Measurements from ENCODE around the gene ATF7IP2. TPM values are rescaled to one million over a fixed set of nuclear protein-coding genes. Genes with fewer than 3 reads are reported as not detected.
A peak's percentile ranks its signal among the peaks of the same experiment; 100 is the strongest.
"Not testable (repeated sequence)": the region's sequence is repeated elsewhere in the genome, so short reads cannot be mapped to it uniquely, and the experiment has no call there.

Gene ATF7IP2, protein sequence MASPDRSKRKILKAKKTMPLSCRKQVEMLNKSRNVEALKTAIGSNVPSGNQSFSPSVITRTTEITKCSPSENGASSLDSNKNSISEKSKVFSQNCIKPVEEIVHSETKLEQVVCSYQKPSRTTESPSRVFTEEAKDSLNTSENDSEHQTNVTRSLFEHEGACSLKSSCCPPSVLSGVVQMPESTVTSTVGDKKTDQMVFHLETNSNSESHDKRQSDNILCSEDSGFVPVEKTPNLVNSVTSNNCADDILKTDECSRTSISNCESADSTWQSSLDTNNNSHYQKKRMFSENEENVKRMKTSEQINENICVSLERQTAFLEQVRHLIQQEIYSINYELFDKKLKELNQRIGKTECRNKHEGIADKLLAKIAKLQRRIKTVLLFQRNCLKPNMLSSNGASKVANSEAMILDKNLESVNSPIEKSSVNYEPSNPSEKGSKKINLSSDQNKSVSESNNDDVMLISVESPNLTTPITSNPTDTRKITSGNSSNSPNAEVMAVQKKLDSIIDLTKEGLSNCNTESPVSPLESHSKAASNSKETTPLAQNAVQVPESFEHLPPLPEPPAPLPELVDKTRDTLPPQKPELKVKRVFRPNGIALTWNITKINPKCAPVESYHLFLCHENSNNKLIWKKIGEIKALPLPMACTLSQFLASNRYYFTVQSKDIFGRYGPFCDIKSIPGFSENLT
- total RNA-seq (10 to 100 TPM in 1 of 2 donors, 1 to 10 TPM in 1; 9.6 to 15.5 TPM), polyA plus RNA-seq (10 to 100 TPM in 1 of 2 donors, 1 to 10 TPM in 1; 4.9 to 21.2 TPM)
- long read RNA-seq, donor 1, partial matches to known transcripts: 0 of 14 reads
- long read RNA-seq, donor 1, other reads (novel, unspliced or antisense): 11 of 14 reads
- long read RNA-seq, donor 2, partial matches to known transcripts: 0 of 16 reads
- long read RNA-seq, donor 2, other reads (novel, unspliced or antisense): 15 of 16 reads

DNA sequence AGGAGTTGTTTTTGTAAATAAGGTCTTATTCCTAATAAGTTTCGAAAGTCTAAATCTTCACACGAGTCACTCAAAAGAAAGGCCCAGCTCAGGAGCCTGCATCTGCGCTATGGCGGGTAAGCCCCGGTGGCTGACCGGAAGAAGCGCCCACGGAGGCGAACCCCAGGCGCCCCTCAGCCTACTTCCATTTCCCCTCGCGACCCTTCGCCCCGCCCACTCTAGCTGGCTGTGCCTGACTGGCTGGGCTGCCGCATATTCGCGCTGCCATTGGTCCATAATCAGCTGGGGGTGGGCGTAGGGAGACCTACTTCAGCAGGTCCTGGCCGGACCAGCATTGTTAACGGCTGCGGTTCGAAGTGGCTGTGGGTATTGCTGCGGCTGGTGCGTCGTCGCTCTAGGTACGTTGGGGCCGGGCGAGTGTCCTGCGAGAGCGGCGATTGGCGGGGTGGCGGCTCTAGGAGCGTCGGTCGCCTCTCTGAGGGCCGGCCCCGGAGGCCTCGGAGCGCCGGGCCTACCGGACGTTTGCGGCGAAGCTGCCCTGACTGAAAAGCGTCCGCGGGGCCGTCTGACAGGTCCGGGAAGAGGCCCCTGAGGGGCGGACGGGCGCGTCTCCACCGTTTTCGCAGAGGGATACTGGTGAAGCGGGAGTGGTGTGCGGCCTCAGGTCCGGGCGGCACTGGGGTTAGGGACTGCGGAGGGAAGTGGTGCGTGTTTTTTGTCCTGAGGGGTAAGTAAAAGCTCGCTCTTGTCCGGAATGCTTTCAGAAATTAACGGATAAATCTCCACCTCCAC lies at the start of gene ATF7IP2:
ATF7IP2 (plus strand) TSS at position 337 of the 792 bp plus-strand sequence. CDS start 44,560 bp downstream, outside the sequence.
- DNase-seq (peak; percentile 94), ATAC-seq (ENCODE audit: low FRiP score) (peak; percentile 93)
- intact Hi-C loops (cut with DNase I): no loop called here
- H3K9me3 ChIP-seq (ENCODE audit: control insufficient read depth, low read length): no peaks in the 10 kb centered on the region
- peak within 1 kb of the TSS; percentile 22 to 51 for H3K4me3 ChIP-seq (ENCODE audit: low read length in 2 of 2)
- no peak within 1 kb of the TSS for H3K27ac ChIP-seq (ENCODE audit: low read depth in 1 of 2, low read length in 2 of 2)
- 5% methylated on average over 66 of the region's 66 CpGs for WGBS, 2 donors
- no peaks in the 10 kb centered on the region for H3K27me3 ChIP-seq (ENCODE audit: control insufficient read depth in 1 of 2, insufficient read depth in 2 of 2, low read length in 1 of 2)
- no peaks in the 10 kb centered on the region for H3K4me1 ChIP-seq (ENCODE audit: control insufficient read depth in 1 of 2, insufficient read depth in 2 of 2, low read length in 2 of 2)
- peaks cover 0 to 3% of the 10 kb centered on the region in 2 donors for H3K36me3 ChIP-seq (ENCODE audit: control insufficient read depth in 1 of 2, insufficient read depth in 2 of 2, low read length in 1 of 2)

DNA sequence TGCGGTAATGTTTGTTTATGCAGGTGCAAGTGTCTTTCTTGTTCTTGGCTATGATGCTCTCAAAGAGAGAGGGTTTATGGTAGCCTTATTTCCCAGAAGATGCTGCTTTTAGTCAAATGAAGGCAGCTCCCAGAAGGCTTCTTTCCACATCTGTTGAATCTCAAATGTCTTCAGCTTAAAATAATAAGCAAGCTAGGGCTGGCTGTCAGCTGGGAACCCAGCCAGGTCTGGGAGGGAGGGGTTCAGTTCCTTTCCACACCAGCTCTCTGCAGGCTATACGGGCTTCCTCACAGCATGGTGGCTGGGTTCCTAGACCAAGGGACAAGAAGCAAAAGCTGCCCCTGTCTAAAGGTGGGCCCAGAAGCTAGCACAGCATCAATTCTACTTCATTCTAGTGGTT lies 47.4 kb upstream of the ATF7IP2 start:
- WGBS, 2 donors: 17 to 19% methylated on average over 2 of the region's 2 CpGs
- H3K9me3 ChIP-seq (ENCODE audit: control insufficient read depth, low read length): peaks cover 11% of the 10 kb centered on the region
- no peak for ATAC-seq (ENCODE audit: low FRiP score)
- H3K4me3 ChIP-seq (ENCODE audit: low read length in 2 of 2): no peak overlapping the region
- DNase-seq: no peak
- no peaks in the 10 kb centered on the region for H3K4me1 ChIP-seq (ENCODE audit: control insufficient read depth in 1 of 2, insufficient read depth in 2 of 2, low read length in 2 of 2)
- H3K27ac ChIP-seq (ENCODE audit: low read depth in 1 of 2, low read length in 2 of 2): no peak overlapping the region
- intact Hi-C loops (cut with DNase I): no loop called here
- H3K36me3 ChIP-seq (ENCODE audit: control insufficient read depth in 1 of 2, insufficient read depth in 2 of 2, low read length in 1 of 2): no peaks in the 10 kb centered on the region
- H3K27me3 ChIP-seq (ENCODE audit: control insufficient read depth in 1 of 2, insufficient read depth in 2 of 2, low read length in 1 of 2): no peaks in the 10 kb centered on the region

DNA sequence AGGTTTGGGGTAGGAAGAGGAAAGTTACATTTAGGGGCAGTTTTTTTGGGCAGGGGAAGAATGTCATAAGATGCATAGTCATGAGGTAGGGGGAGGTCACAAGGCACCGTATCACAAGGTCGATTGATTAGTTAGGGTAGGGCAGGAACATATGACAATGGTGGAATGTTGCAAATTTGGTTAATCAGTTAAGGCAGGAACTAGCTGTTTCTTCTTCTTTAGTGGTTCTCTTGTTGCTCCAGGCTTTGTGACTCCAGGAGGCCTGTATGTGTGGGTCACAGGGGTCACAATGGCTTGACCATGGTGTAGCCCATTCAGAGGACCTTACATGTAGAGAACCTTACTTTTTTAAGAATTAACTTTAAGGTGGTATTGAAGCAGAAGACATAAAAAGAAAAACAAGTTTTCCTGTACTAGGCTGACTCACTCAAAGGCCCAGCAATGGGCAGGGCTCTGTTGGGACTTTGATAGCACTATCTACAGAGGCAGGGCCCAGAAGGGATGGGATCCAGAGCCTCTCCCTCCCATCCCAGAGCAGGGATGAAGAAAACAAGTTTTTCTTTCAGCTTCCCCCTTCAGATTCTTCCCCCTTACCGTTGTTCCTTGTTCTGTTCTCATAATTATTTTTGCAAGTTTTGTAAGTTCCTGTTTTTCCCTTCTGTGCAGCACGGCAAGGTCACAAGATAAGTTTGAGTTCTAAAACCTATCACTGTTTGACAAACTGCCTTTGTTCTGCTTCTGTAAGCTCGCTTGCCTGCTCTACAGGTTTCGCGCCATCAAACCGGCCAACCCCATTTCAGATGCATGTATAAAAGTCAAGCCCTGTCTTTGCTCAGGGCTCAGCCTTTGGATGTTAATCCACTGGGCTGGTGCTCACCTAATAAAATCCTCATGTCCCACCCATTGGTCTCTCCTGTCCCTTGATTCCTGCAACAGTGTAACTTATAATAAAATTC lies 45.8 kb upstream of the ATF7IP2 start:
- 87 to 89% methylated on average over 8 of the region's 8 CpGs for WGBS, 2 donors
- H3K4me1 ChIP-seq (ENCODE audit: control insufficient read depth in 1 of 2, insufficient read depth in 2 of 2, low read length in 2 of 2): no peaks in the 10 kb centered on the region
- H3K36me3 ChIP-seq (ENCODE audit: control insufficient read depth in 1 of 2, insufficient read depth in 2 of 2, low read length in 1 of 2): no peaks in the 10 kb centered on the region
- H3K27me3 ChIP-seq (ENCODE audit: control insufficient read depth in 1 of 2, insufficient read depth in 2 of 2, low read length in 1 of 2): no peaks in the 10 kb centered on the region
- peaks cover 13% of the 10 kb centered on the region for H3K9me3 ChIP-seq (ENCODE audit: control insufficient read depth, low read length)
- no peak for ATAC-seq (ENCODE audit: low FRiP score)
- no peak for DNase-seq
- intact Hi-C loops (cut with DNase I): no loop called here
- no peak overlapping the region for H3K4me3 ChIP-seq (ENCODE audit: low read length in 2 of 2)
- H3K27ac ChIP-seq (ENCODE audit: low read depth in 1 of 2, low read length in 2 of 2): no peak overlapping the region

DNA sequence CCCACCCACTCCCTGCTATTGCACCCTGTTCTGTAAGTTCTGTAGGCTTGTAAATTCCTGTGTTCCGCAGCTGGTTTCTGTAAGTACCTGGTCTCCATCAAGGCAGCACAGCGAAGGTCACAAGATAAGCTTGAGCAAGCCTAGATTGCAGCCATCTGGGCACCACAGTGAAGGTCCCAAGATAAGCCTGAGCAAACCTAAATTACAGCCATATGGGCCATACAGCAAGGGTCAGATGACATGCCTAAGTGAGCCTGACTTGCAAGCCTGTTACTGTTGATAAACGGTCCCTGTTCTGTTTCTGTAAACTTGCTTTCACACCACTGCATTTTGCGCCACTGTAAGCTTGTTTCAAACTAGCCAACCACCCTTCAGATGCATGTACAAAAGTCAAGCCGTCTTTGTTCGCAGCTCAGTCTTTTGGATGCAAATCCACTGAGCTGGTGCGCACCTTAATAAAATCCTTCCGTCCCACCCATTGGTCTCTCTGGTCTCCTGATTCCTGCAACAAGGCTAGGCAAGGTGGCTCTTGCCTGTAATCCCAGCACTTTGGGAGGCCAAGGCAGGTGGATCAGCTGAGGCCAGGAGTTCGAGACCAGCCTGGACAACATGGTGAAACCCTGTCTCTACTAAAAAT lies 42.6 kb upstream of the ATF7IP2 start:
- intact Hi-C loops (cut with DNase I): no loop called here
- H3K36me3 ChIP-seq (ENCODE audit: control insufficient read depth in 1 of 2, insufficient read depth in 2 of 2, low read length in 1 of 2): no peaks in the 10 kb centered on the region
- DNase-seq (no peak), ATAC-seq (ENCODE audit: low FRiP score) (no peak)
- H3K4me3 ChIP-seq (ENCODE audit: low read length in 2 of 2): no peak overlapping the region
- no peaks in the 10 kb centered on the region for H3K27me3 ChIP-seq (ENCODE audit: control insufficient read depth in 1 of 2, insufficient read depth in 2 of 2, low read length in 1 of 2)
- no peak overlapping the region for H3K27ac ChIP-seq (ENCODE audit: low read depth in 1 of 2, low read length in 2 of 2)
- H3K4me1 ChIP-seq (ENCODE audit: control insufficient read depth in 1 of 2, insufficient read depth in 2 of 2, low read length in 2 of 2): no peaks in the 10 kb centered on the region
- WGBS, 2 donors: 68 to 78% methylated on average over 9 of the region's 9 CpGs
- H3K9me3 ChIP-seq (ENCODE audit: control insufficient read depth, low read length): peaks cover 13% of the 10 kb centered on the region

DNA sequence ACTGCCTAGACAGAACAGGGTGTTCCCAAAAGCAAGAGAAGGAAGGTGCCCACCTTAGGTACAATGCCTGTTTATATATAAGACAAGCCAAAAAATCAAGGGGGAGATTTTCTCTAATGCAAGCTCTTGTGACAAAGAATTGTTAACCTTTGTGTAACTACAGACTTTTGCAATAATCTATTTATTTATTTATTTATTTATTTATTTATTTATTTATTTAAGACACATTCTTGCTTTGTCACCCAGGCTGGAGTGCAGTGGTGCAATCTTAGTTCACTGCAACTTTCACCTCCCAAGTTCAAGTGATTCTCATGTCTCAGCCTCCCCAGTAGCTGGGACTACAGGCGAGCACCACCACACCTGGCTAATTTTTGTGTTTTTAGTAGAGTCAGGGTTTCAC lies 41.2 kb upstream of the ATF7IP2 start:
- H3K27me3 ChIP-seq (ENCODE audit: control insufficient read depth in 1 of 2, insufficient read depth in 2 of 2, low read length in 1 of 2); H3K27ac ChIP-seq (ENCODE audit: low read depth in 1 of 2, low read length in 2 of 2); H3K4me3 ChIP-seq (ENCODE audit: low read length in 2 of 2); H3K36me3 ChIP-seq (ENCODE audit: control insufficient read depth in 1 of 2, insufficient read depth in 2 of 2, low read length in 1 of 2); H3K4me1 ChIP-seq (ENCODE audit: control insufficient read depth in 1 of 2, insufficient read depth in 2 of 2, low read length in 2 of 2); intact Hi-C loops (cut with DNase I); ATAC-seq (ENCODE audit: low FRiP score); DNase-seq: not testable (repeated sequence)
- WGBS, 2 donors: 86 to 89% methylated on average over 1 of the region's 1 CpG
- peaks cover 12% of the 10 kb centered on the region for H3K9me3 ChIP-seq (ENCODE audit: control insufficient read depth, low read length)

DNA sequence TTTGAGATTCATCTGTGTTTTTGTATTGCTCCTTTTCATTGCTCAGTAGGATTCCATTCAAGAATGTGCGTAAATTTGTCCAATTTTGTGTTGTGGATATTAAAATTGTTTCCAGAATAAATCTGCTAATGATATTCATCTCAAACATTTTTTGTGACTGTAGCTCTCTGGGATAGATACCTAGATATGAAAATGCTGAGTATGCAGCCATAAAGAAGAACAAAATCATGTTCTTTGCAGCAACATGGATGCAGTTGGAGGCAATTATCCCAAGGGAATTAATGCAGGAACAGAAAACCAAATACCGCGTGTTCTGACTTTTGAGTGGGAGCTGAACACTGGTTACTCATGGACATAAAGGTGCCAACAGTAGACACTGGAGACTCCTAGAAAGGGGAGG lies 40.2 kb upstream of the ATF7IP2 start:
- no peaks in the 10 kb centered on the region for H3K27me3 ChIP-seq (ENCODE audit: control insufficient read depth in 1 of 2, insufficient read depth in 2 of 2, low read length in 1 of 2)
- no peaks in the 10 kb centered on the region for H3K4me1 ChIP-seq (ENCODE audit: control insufficient read depth in 1 of 2, insufficient read depth in 2 of 2, low read length in 2 of 2)
- no peaks in the 10 kb centered on the region for H3K36me3 ChIP-seq (ENCODE audit: control insufficient read depth in 1 of 2, insufficient read depth in 2 of 2, low read length in 1 of 2)
- H3K4me3 ChIP-seq (ENCODE audit: low read length in 2 of 2): no peak overlapping the region
- 93 to 94% methylated on average over 3 of the region's 3 CpGs for WGBS, 2 donors
- no peak overlapping the region for H3K27ac ChIP-seq (ENCODE audit: low read depth in 1 of 2, low read length in 2 of 2)
- no peak for ATAC-seq (ENCODE audit: low FRiP score)
- intact Hi-C loops (cut with DNase I): no loop called here
- no peak for DNase-seq
- H3K9me3 ChIP-seq (ENCODE audit: control insufficient read depth, low read length): peaks cover 10% of the 10 kb centered on the region

DNA sequence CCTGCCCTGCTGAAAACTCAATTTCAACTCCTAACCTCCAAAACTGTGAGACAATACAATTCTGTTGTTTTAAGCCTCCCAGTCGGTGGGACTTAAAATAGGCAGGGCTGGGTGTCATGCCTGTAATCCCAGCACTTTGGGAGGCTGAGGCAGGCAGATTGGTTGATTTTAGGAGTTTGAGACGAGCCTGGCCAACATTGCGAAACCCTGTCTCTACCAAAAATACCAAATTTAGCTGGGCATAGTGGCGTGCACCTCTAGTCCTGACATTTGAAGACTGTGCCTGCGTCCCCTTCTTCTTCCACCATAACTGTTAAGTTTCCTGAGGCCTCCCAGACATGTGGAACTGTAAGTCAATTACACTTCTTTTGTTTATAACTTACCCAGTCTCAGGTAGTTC lies 36.0 kb upstream of the ATF7IP2 start:
- no peak for ATAC-seq (ENCODE audit: low FRiP score)
- no peak overlapping the region for H3K27ac ChIP-seq (ENCODE audit: low read depth in 1 of 2, low read length in 2 of 2)
- no peak for DNase-seq
- H3K36me3 ChIP-seq (ENCODE audit: control insufficient read depth in 1 of 2, insufficient read depth in 2 of 2, low read length in 1 of 2): no peaks in the 10 kb centered on the region
- no peaks in the 10 kb centered on the region for H3K9me3 ChIP-seq (ENCODE audit: control insufficient read depth, low read length)
- no peaks in the 10 kb centered on the region for H3K4me1 ChIP-seq (ENCODE audit: control insufficient read depth in 1 of 2, insufficient read depth in 2 of 2, low read length in 2 of 2)
- intact Hi-C loops (cut with DNase I): no loop called here
- WGBS, 2 donors: 66 to 69% methylated on average over 5 of the region's 5 CpGs
- no peak overlapping the region for H3K4me3 ChIP-seq (ENCODE audit: low read length in 2 of 2)
- H3K27me3 ChIP-seq (ENCODE audit: control insufficient read depth in 1 of 2, insufficient read depth in 2 of 2, low read length in 1 of 2): no peaks in the 10 kb centered on the region

All from aorta (tissue), 5 donors.